GM12878 (cell line): ENCODE data around the gene LPCAT2.

Experiments
- CTCF ChIP-seq, 3 experiments: IDR thresholded peaks in 2 of 3; conservative IDR thresholded peaks in 1 of 3; 2 replicates each; pipeline ENCODE4 v1.5.1; 2011; ENCODE audit warnings: low read depth in 3 of 3, low read length in 3 of 3, mild to moderate bottlenecking in 3 of 3, control low read depth in 2 of 3, moderate library complexity in 2 of 3, inconsistent platforms in 1 of 3, mixed read lengths in 1 of 3; ENCODE audit not compliant: control insufficient read depth in 2 of 3, insufficient read depth in 1 of 3; ENCODE audit errors: extremely low read depth in 1 of 3
- IRF5 ChIP-seq: fragments of 450-650 bp; IDR thresholded peaks from 2 replicates; pipeline ENCODE4 v1.6.1; 2017; ENCODE audit warnings: borderline replicate concordance
- NFYA ChIP-seq: IDR thresholded peaks from 2 replicates; pipeline ENCODE4 v1.6.1; 2011; ENCODE audit warnings: low read depth, mild to moderate bottlenecking, low read length, improper control_type of control experiment, borderline replicate concordance
- RAD21 ChIP-seq: IDR thresholded peaks from 2 replicates; pipeline ENCODE4 v1.6.1; 2011; ENCODE audit warnings: mild to moderate bottlenecking, low read depth, low read length, moderate library complexity; ENCODE audit not compliant: insufficient read depth
- TARDBP ChIP-seq: IDR thresholded peaks from 2 replicates; pipeline ENCODE4 v1.6.1; 2016; ENCODE audit warnings: borderline replicate concordance
- ZNF274 ChIP-seq: IDR thresholded peaks from one replicate; pipeline ENCODE4 v1.8.0; 2011; ENCODE audit not compliant: insufficient read length, insufficient read depth

- TF ChIP-seq IRF5 (no peak), TARDBP (no peak), RAD21 (no peak), NFYA (no peak), CTCF (IDR thresholded peaks at IDR 0.05 in 2 of 3, conservative IDR thresholded peaks at IDR 0.05 in 1 of 3; ENCODE audit: control insufficient read depth in 2 of 3, extremely low read depth in 1 of 3, insufficient read depth in 1 of 3, low read depth in 3 of 3, low read length in 3 of 3) (no peak), ZNF274 (no peak)
Observed at GRCh38 chr16:55570159-55570558, 61.3 kb downstream of the LPCAT2 start.
